Colonic mucosa (tissue), 4 donors: ENCODE results near the gene TM9SF3. TPM values are rescaled to one million over a fixed set of nuclear protein-coding genes. Genes with fewer than 3 reads are reported as not detected.

Experiments
- DNase-seq: peaks from one replicate; pipeline ENCODE4 v3.0.0-alpha.2; 2020
- H3K27ac ChIP-seq: fragments of 200-600 bp; one replicate; pipeline ENCODE4 v1.8.0; 2021
- H3K27me3 ChIP-seq: fragments of 200-600 bp; one replicate; pipeline ENCODE4 v1.8.0; 2021
- H3K36me3 ChIP-seq: fragments of 200-600 bp; one replicate; pipeline ENCODE4 v1.8.0; 2021
- H3K4me1 ChIP-seq: fragments of 200-600 bp; one replicate; pipeline ENCODE4 v1.8.0; 2021; ENCODE audit warnings: mild to moderate bottlenecking
- H3K4me3 ChIP-seq: fragments of 200-600 bp; one replicate; pipeline ENCODE4 v1.8.0; 2021
- H3K9ac ChIP-seq, 2 donors: one replicate each; pipeline ENCODE4 v1.7.0; 2013; ENCODE audit warnings: control low read depth in 2 of 2, low read depth in 2 of 2, low read length in 2 of 2
- H3K9me3 ChIP-seq: fragments of 200-600 bp; one replicate; pipeline ENCODE4 v1.8.0; 2021
- CTCF ChIP-seq: fragments of 200-600 bp; IDR thresholded peaks from one replicate; pipeline ENCODE4 v1.8.0; 2022; ENCODE audit warnings: antibody characterized with exemption, mild to moderate bottlenecking
- intact Hi-C: fragments of 100-400 bp; cut with DNase I; formaldehyde crosslinking; loops from one replicate; pipeline ENCODE4 v1.14.1; 2022
- total RNA-seq, 2 donors: library from RNA; stranded (reverse); fragmentation: NEBNext Ultra II Directional in 1 of 2; extraction: Animal tissue kit (Norgen Biotek cat#: 25700) in 1 of 2; gene quantifications; one replicate each; pipeline ENCODE4 v1.2.1, GENCODE V29; 2021
- donor health status: healthy.
- donor health status: DM: no; HTN: no; CAD: no.
- donor health status: DM: no; HTN: no; CAD: no.

Gene TM9SF3
- total RNA-seq, 2 donors from 2014 or later = 285 to 392 TPM

- H3K4me1 ChIP-seq = no peaks in the 10 kb centered on the region
- intact Hi-C loops = no loop called here
- H3K36me3 ChIP-seq = no peaks in the 10 kb centered on the region
- DNase-seq = no peak
- no peak overlapping the region for H3K27ac ChIP-seq
- H3K9me3 ChIP-seq = no peaks in the 10 kb centered on the region
- no peaks in the 10 kb centered on the region for H3K27me3 ChIP-seq
- H3K4me3 ChIP-seq = no peak overlapping the region
- no peak overlapping the region for H3K9ac ChIP-seq
- TF ChIP-seq CTCF = no peak
Observed at GRCh38 chr10:96496281-96496925, 90.4 kb downstream of the TM9SF3 start.

- intact Hi-C loops = no loop called here
- TF ChIP-seq CTCF = no peak
- Histone ChIP-seq H3K4me3 (no peak overlapping the region), H3K36me3 (no peaks in the 10 kb centered on the region), H3K9me3 (no peaks in the 10 kb centered on the region), H3K4me1 (no peaks in the 10 kb centered on the region), H3K27ac (no peak overlapping the region), H3K9ac (no peak overlapping the region), H3K27me3 (no peaks in the 10 kb centered on the region)
- no peak for DNase-seq
Observed at GRCh38 chr10:96495544-96495943, 91.3 kb downstream of the TM9SF3 start.

- H3K36me3 ChIP-seq = no peaks in the 10 kb centered on the region
- intact Hi-C loops = no loop called here
Observed at GRCh38 chr10:96494694-96495093, 92.1 kb downstream of the TM9SF3 start.

GRCh38 chr10:96493871-96494525 is 92.8 kb downstream of the TM9SF3 start:
- H3K36me3 ChIP-seq = no peaks in the 10 kb centered on the region
- no peak overlapping the region for H3K27ac ChIP-seq
- no peak for TF ChIP-seq CTCF
- H3K9ac ChIP-seq = no peak overlapping the region
- H3K27me3 ChIP-seq = no peaks in the 10 kb centered on the region
- no peak overlapping the region for H3K4me3 ChIP-seq
- intact Hi-C loops = no loop called here
- H3K9me3 ChIP-seq = no peaks in the 10 kb centered on the region
- DNase-seq = no peak
- H3K4me1 ChIP-seq = no peaks in the 10 kb centered on the region

More at GRCh38 chr10:96494694-96495093, 92.1 kb downstream of the TM9SF3 start:
- DNase-seq = no peak
- H3K27ac ChIP-seq = no peak overlapping the region
- no peak for TF ChIP-seq CTCF
- H3K27me3 ChIP-seq = no peaks in the 10 kb centered on the region
- no peak overlapping the region for H3K9ac ChIP-seq
- no peaks in the 10 kb centered on the region for H3K4me1 ChIP-seq
- H3K9me3 ChIP-seq = no peaks in the 10 kb centered on the region
- H3K4me3 ChIP-seq = no peak overlapping the region

GRCh38 chr10:96493254-96493653 is 93.6 kb downstream of the TM9SF3 start:
- H3K9me3 ChIP-seq = no peaks in the 10 kb centered on the region
- no peak overlapping the region for H3K9ac ChIP-seq
- no peaks in the 10 kb centered on the region for H3K36me3 ChIP-seq
- H3K4me1 ChIP-seq = no peaks in the 10 kb centered on the region
- H3K4me3 ChIP-seq = no peak overlapping the region
- intact Hi-C loops = no loop called here
- H3K27me3 ChIP-seq = no peaks in the 10 kb centered on the region
- H3K27ac ChIP-seq = no peak overlapping the region
- no peak for TF ChIP-seq CTCF
- DNase-seq = no peak
